ENCODE results near the gene RNF148. TPM values are rescaled to one million over a fixed set of nuclear protein-coding genes. Genes with fewer than 3 reads are reported as not detected.

Gene RNF148
- total and polyA plus RNA-seq, 2 experiments from 2014 or later, result 2.2 TPM; not detected in 1

GRCh38 chr7:122736183-122736582, 33.5 kb upstream of the RNF148 start (continued):
- TF ChIP-seq, protein P1, sequence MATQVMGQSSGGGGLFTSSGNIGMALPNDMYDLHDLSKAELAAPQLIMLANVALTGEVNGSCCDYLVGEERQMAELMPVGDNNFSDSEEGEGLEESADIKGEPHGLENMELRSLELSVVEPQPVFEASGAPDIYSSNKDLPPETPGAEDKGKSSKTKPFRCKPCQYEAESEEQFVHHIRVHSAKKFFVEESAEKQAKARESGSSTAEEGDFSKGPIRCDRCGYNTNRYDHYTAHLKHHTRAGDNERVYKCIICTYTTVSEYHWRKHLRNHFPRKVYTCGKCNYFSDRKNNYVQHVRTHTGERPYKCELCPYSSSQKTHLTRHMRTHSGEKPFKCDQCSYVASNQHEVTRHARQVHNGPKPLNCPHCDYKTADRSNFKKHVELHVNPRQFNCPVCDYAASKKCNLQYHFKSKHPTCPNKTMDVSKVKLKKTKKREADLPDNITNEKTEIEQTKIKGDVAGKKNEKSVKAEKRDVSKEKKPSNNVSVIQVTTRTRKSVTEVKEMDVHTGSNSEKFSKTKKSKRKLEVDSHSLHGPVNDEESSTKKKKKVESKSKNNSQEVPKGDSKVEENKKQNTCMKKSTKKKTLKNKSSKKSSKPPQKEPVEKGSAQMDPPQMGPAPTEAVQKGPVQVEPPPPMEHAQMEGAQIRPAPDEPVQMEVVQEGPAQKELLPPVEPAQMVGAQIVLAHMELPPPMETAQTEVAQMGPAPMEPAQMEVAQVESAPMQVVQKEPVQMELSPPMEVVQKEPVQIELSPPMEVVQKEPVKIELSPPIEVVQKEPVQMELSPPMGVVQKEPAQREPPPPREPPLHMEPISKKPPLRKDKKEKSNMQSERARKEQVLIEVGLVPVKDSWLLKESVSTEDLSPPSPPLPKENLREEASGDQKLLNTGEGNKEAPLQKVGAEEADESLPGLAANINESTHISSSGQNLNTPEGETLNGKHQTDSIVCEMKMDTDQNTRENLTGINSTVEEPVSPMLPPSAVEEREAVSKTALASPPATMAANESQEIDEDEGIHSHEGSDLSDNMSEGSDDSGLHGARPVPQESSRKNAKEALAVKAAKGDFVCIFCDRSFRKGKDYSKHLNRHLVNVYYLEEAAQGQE (IDR thresholded peaks at IDR 0.05; ENCODE audit: unreplicated experiment), result no peak

- DNase-seq (ENCODE audit: low spot score), result no peak
- Histone ChIP-seq H3K36me3 (ENCODE audit: insufficient read depth) (no peaks in the 10 kb centered on the region), H3K4me3 (no peak overlapping the region), H2AFZ (no peak overlapping the region), H3K4me2 (no peak overlapping the region), H3K27me3 (ENCODE audit: insufficient read depth) (no peaks in the 10 kb centered on the region), H4K20me1 (replicated peaks; ENCODE audit: insufficient read depth) (no peaks in the 10 kb centered on the region), H3F3A (replicated peaks; ENCODE audit: low read depth) (no peaks in the 10 kb centered on the region), H3K27ac (ENCODE audit: low read depth) (peak overlapping the region; percentile 5; the same call in 1 of the 2 replicates), H3K4me1 (ENCODE audit: insufficient read depth) (peaks cover 23% of the 10 kb centered on the region), H3K9me2 (ENCODE audit: insufficient read depth) (no peaks in the 10 kb centered on the region), H3K79me2 (replicated peaks; ENCODE audit: insufficient read depth) (peaks cover 3% of the 10 kb centered on the region; the same call in 1 of the 2 replicates)
- no peak overlapping the region for H3K4me3 Mint-ChIP-seq
- H3K27ac Mint-ChIP-seq, result peak overlapping the region; percentile 17; the same call in 1 of the 2 replicates
- TF ChIP-seq, protein P2, sequence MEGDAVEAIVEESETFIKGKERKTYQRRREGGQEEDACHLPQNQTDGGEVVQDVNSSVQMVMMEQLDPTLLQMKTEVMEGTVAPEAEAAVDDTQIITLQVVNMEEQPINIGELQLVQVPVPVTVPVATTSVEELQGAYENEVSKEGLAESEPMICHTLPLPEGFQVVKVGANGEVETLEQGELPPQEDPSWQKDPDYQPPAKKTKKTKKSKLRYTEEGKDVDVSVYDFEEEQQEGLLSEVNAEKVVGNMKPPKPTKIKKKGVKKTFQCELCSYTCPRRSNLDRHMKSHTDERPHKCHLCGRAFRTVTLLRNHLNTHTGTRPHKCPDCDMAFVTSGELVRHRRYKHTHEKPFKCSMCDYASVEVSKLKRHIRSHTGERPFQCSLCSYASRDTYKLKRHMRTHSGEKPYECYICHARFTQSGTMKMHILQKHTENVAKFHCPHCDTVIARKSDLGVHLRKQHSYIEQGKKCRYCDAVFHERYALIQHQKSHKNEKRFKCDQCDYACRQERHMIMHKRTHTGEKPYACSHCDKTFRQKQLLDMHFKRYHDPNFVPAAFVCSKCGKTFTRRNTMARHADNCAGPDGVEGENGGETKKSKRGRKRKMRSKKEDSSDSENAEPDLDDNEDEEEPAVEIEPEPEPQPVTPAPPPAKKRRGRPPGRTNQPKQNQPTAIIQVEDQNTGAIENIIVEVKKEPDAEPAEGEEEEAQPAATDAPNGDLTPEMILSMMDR (conservative IDR thresholded peaks at IDR 0.05; ENCODE audit: low read depth in 2 of 2), result no peak
- TF ChIP-seq NANOG (IDR thresholded peaks at IDR 0.05; ENCODE audit: borderline replicate concordance), result no peak
- no peak for TF ChIP-seq CREB1 (CRISPR knock-in tag; IDR thresholded peaks at IDR 0.05; ENCODE audit: low read depth)
- no peak for TF ChIP-seq EZH2 (IDR thresholded peaks at IDR 0.05; ENCODE audit: low read depth, unreplicated experiment)
- no peak for ATAC-seq
- H3K9me3 Mint-ChIP-seq, result peaks cover 5% of the 10 kb centered on the region; the same call in 2 of the 3 replicates
- H3K27me3 Mint-ChIP-seq (ENCODE audit: insufficient read depth, low read depth, poor library complexity), result no peaks in the 10 kb centered on the region
- H3K36me3 Mint-ChIP-seq (ENCODE audit: low read depth), result peaks cover 5% of the 10 kb centered on the region; the same call in 1 of the 3 replicates
- peaks cover 13% of the 10 kb centered on the region for H3K4me1 Mint-ChIP-seq
These were observed 25.0 kb upstream of the RNF148 start for GRCh38 chr7:122727759-122728158.

DNA sequence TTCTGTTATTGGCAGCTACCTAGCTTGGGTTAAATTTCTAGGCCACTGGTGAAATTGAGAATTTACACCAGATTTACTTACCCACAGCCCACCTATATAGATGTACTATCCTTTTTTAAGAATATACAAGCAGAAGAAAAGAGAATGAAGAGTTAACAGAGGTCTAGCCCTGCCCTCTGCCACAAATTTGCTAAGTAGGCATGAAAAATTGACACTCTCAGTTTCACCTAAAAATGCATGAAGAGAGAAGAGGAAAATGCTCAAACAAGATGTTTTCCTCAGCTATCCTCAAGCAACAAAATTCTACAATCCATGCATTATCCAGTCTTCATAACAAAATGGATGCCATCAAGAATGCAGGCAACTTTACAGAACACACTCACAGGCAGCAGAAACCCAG, 24.6 kb upstream of the RNF148 start:
- no peaks in the 10 kb centered on the region for H3K9me2 ChIP-seq (ENCODE audit: insufficient read depth)
- peak overlapping the region; percentile 5; the same call in 1 of the 2 replicates for H3K27ac ChIP-seq (ENCODE audit: low read depth)
- no peak for TF ChIP-seq ZNF331 (CRISPR knock-in tag; IDR thresholded peaks at IDR 0.05; ENCODE audit: low read depth)
- Mint-ChIP-seq H3K9me3 (peaks cover 5% of the 10 kb centered on the region; the same call in 2 of the 3 replicates), H3K4me1 (peaks cover 13% of the 10 kb centered on the region), H3K36me3 (ENCODE audit: low read depth) (peaks cover 5% of the 10 kb centered on the region; the same call in 1 of the 3 replicates), H3K27ac (no peak overlapping the region), H3K4me3 (no peak overlapping the region), H3K27me3 (ENCODE audit: insufficient read depth, low read depth, poor library complexity) (no peaks in the 10 kb centered on the region)
- DNase-seq (ENCODE audit: low spot score), result no peak
- no peaks in the 10 kb centered on the region for H3K27me3 ChIP-seq (ENCODE audit: insufficient read depth)
- H3K4me2 ChIP-seq, result no peak overlapping the region
- H3K36me3 ChIP-seq (ENCODE audit: insufficient read depth), result no peaks in the 10 kb centered on the region
- H4K20me1 ChIP-seq (replicated peaks; ENCODE audit: insufficient read depth), result no peaks in the 10 kb centered on the region
- H2AFZ ChIP-seq, result no peak overlapping the region
- H3K4me1 ChIP-seq (ENCODE audit: insufficient read depth), result peaks cover 23% of the 10 kb centered on the region
- H3K4me3 ChIP-seq, result no peak overlapping the region
- ATAC-seq, result no peak
- H3F3A ChIP-seq (replicated peaks; ENCODE audit: low read depth), result no peaks in the 10 kb centered on the region
- peaks cover 3% of the 10 kb centered on the region; the same call in 1 of the 2 replicates for H3K79me2 ChIP-seq (replicated peaks; ENCODE audit: insufficient read depth)
